Thoracic aorta (tissue), 2 donors: ENCODE data around the gene ACOT12. TPM values are rescaled to one million over a fixed set of nuclear protein-coding genes. Genes with fewer than 3 reads are reported as not detected.

ENCODE experiments used
- ATAC-seq: fragments of 150-250 bp; one replicate; pipeline ENCODE4 v1.8.0; 2017; ENCODE audit warnings: low read depth; ENCODE audit not compliant: insufficient number of reproducible peaks, low FRiP score
- DNase-seq: peaks from one replicate; pipeline ENCODE4 v3.0.0-alpha.2; 2020; ENCODE audit warnings: low spot score
- H3K27ac ChIP-seq, 2 donors: fragments of 200-600 bp; sonication (generic); 1 replicate in 1 of 2; 2 replicates in 1 of 2; pipeline ENCODE4 v1.5.1; 2016; ENCODE audit warnings: mild to moderate bottlenecking in 2 of 2, moderate library complexity in 2 of 2
- H3K27me3 ChIP-seq: fragments of 200-600 bp; sonication (generic); replicated peaks from 2 replicates; pipeline ENCODE4 v1.6.0; 2016; ENCODE audit warnings: mild to moderate bottlenecking; ENCODE audit not compliant: insufficient read depth
- H3K36me3 ChIP-seq: fragments of 200-600 bp; sonication (generic); one replicate; pipeline ENCODE4 v1.5.1; 2016
- H3K4me1 ChIP-seq, 2 donors: fragments of 200-600 bp; sonication (generic); 1 replicate in 1 of 2; 2 replicates in 1 of 2; pipeline versions ENCODE4 v1.5.1 to v1.6.0; 2016; ENCODE audit warnings: low read depth in 2 of 2, mild to moderate bottlenecking in 1 of 2; ENCODE audit not compliant: control insufficient read depth in 1 of 2
- H3K4me3 ChIP-seq: fragments of 200-600 bp; sonication (generic); 2 replicates; pipeline ENCODE4 v1.5.1; 2016; ENCODE audit warnings: mild to moderate bottlenecking
- H3K9me3 ChIP-seq: fragments of 200-600 bp; sonication (generic); 2 replicates; pipeline ENCODE4 v1.5.1; 2016
- total RNA-seq, 2 donors: library from RNA; depleted of rRNA; stranded (reverse); fragments of >200 nt; gene quantifications; one replicate each; pipeline versions ENCODE4 v1.1.0 to v1.2.3, GENCODE V29; 2016
- TF ChIP-seq, protein P1 (sequence below): fragments of 200-600 bp; sonication (generic); IDR thresholded peaks from one replicate; pipeline ENCODE4 v1.5.1; 2019; ENCODE audit warnings: antibody characterized with exemption

ACOT12 gene
- total RNA-seq, 2 donors from 2014 or later, result 2.3 TPM; not detected in 1

DNA sequence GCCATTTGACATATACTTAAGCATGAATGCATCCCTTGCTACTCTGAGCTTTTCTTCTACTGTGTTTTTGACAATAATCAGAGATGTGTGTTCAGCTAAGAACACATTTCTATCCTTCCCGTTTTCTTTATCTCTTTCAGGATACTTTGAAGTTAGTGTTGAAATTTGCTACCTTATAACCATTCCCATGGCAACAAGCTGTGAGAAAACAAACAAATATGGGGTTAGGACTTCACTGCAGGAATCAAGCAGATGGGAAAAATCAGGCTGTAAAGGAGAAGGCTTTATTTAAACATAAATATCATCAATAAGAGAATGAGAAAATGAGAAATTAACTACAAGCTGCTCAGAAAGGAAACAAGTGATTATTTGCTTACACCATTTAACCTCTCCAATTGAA, 57.4 kb downstream of the ACOT12 start:
- ATAC-seq, result no peak
- Histone ChIP-seq H3K27ac (no peak overlapping the region), H3K27me3 (no peaks in the 10 kb centered on the region), H3K9me3 (no peaks in the 10 kb centered on the region), H3K4me3 (no peak overlapping the region), H3K36me3 (no peaks in the 10 kb centered on the region), H3K4me1 (no peaks in the 10 kb centered on the region)
- TF ChIP-seq, protein P1, sequence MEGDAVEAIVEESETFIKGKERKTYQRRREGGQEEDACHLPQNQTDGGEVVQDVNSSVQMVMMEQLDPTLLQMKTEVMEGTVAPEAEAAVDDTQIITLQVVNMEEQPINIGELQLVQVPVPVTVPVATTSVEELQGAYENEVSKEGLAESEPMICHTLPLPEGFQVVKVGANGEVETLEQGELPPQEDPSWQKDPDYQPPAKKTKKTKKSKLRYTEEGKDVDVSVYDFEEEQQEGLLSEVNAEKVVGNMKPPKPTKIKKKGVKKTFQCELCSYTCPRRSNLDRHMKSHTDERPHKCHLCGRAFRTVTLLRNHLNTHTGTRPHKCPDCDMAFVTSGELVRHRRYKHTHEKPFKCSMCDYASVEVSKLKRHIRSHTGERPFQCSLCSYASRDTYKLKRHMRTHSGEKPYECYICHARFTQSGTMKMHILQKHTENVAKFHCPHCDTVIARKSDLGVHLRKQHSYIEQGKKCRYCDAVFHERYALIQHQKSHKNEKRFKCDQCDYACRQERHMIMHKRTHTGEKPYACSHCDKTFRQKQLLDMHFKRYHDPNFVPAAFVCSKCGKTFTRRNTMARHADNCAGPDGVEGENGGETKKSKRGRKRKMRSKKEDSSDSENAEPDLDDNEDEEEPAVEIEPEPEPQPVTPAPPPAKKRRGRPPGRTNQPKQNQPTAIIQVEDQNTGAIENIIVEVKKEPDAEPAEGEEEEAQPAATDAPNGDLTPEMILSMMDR, result no peak
- no peak for DNase-seq

- no peaks in the 10 kb centered on the region for H3K9me3 ChIP-seq
- H3K27me3 ChIP-seq, result no peaks in the 10 kb centered on the region
- H3K4me1 ChIP-seq, result no peaks in the 10 kb centered on the region
- no peak overlapping the region for H3K27ac ChIP-seq
- H3K36me3 ChIP-seq, result no peaks in the 10 kb centered on the region
- DNase-seq (no peak), ATAC-seq (no peak)
- TF ChIP-seq, protein P1, result no peak
- H3K4me3 ChIP-seq, result no peak overlapping the region
These were observed 58.0 kb downstream of the ACOT12 start for GRCh38 chr5:81335946-81336345.

DNA sequence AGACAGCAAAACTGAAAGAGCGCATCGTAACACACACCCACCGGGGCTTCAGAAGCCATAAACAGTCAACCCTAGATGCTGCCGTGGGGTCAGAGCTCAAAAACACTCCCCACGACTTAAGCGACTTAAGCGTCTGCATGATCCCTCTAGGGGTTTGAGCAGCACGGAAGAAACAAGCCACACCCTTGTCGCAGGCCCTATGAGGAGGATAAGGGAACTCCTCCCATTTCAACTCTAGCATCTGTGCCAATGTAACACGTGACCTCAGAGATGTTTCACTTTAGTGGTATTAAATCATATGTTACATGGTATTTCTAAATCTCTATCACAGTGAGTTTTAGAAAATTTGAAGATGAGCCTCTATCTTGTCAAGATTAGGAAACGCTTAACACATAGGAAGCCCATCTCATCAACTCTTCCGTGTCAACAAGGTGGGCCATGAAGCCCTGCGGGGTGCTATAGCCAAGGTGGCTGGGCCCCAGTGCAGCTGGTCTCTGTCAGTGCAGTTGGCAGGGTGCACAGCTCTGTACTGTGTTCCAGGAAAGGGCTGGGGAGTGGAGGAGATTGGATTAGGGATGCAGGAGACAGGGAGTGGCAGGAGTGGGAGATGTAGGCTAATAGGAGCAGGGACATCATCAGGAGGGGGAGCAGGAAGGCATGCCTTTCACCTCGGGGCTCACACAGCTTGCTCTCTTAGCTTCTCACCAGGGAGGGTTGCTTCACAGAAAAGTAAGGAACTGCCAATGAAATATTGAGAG, 59.5 kb downstream of the ACOT12 start:
- H3K9me3 ChIP-seq, result no peaks in the 10 kb centered on the region
- DNase-seq (no peak), ATAC-seq (no peak)
- no peak overlapping the region for H3K27ac ChIP-seq
- no peaks in the 10 kb centered on the region for H3K4me1 ChIP-seq
- no peak overlapping the region for H3K4me3 ChIP-seq
- no peaks in the 10 kb centered on the region for H3K36me3 ChIP-seq
- TF ChIP-seq, protein P1, result no peak
- H3K27me3 ChIP-seq, result no peaks in the 10 kb centered on the region

GRCh38 chr5:81326554-81326953, 67.4 kb downstream of the ACOT12 start:
- ATAC-seq (no peak), DNase-seq (no peak)
- Histone ChIP-seq H3K9me3 (no peaks in the 10 kb centered on the region), H3K4me3 (no peak overlapping the region), H3K27me3 (no peaks in the 10 kb centered on the region), H3K27ac (no peak overlapping the region), H3K4me1 (no peaks in the 10 kb centered on the region), H3K36me3 (no peaks in the 10 kb centered on the region)
- TF ChIP-seq, protein P1, result no peak

DNA sequence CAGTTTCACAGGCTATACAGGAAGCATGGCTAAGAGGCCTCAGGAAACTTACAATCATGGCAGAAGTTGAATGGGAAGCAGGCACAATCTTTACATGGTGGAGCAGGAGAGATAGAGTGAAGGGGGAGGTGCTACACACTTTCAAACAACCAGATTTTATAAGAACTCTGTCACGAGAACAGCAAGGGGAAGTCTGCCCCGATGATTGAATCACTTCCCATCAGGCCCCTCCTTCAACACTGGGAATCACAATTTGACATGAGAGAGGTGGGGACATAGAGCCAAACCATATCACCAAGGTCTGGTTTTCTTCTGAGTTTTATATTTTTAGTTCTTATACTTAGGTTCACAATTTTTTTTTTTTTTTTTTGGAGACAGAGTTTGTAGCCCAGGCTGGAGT, 76.4 kb downstream of the ACOT12 start:
- Histone ChIP-seq H3K27ac (no peak overlapping the region), H3K27me3 (no peaks in the 10 kb centered on the region), H3K4me3 (no peak overlapping the region), H3K4me1 (no peaks in the 10 kb centered on the region), H3K36me3 (peaks cover 6% of the 10 kb centered on the region), H3K9me3 (no peaks in the 10 kb centered on the region)
- TF ChIP-seq, protein P1, result no peak
- no peak for DNase-seq
- no peak for ATAC-seq
